Endodermal cell (in vitro differentiated cells): ENCODE results near the gene ANKRD33B. TPM values are rescaled to one million over a fixed set of nuclear protein-coding genes. Genes with fewer than 3 reads are reported as not detected.
"Not testable (repeated sequence)": the region's sequence is repeated elsewhere in the genome, so short reads cannot be mapped to it uniquely, and the experiment has no call there.

Experiments used
- DNase-seq: peaks from one replicate; pipeline ENCODE4 v3.0.0-alpha.2; 2017
- H3K27ac ChIP-seq: 2 replicates; pipeline ENCODE4 v1.5.1; 2013; ENCODE audit warnings: mild to moderate bottlenecking, low read depth, low read length, moderate library complexity
- H3K27me3 ChIP-seq: 2 replicates; pipeline ENCODE4 v1.6.1; 2013; ENCODE audit warnings: mild to moderate bottlenecking, low read length, moderate library complexity; ENCODE audit not compliant: insufficient read depth, control insufficient read depth, poor library complexity, severe bottlenecking
- H3K36me3 ChIP-seq: 2 replicates; pipeline ENCODE4 v1.7.0; 2013; ENCODE audit warnings: mild to moderate bottlenecking, low read length, moderate library complexity; ENCODE audit not compliant: control insufficient read depth, insufficient read depth
- H3K4me1 ChIP-seq: one replicate; pipeline ENCODE4 v1.7.0; 2013; ENCODE audit warnings: low read length; ENCODE audit not compliant: control insufficient read depth, insufficient read depth
- H3K4me3 ChIP-seq: 2 replicates; pipeline ENCODE4 v1.5.1; 2013; ENCODE audit warnings: mild to moderate bottlenecking, low read length, moderate library complexity
- H3K9ac ChIP-seq: 2 replicates; pipeline ENCODE4 v1.6.1; 2013; ENCODE audit warnings: mild to moderate bottlenecking, low read length, moderate library complexity; ENCODE audit not compliant: poor library complexity, severe bottlenecking; ENCODE audit errors: extremely low read depth
- H3K9me3 ChIP-seq: 2 replicates; pipeline ENCODE4 v1.6.1; 2013; ENCODE audit warnings: mild to moderate bottlenecking, low read length, moderate library complexity; ENCODE audit not compliant: control insufficient read depth
- H3K27ac Mint-ChIP-seq: 2 replicates; pipeline ENCODE4 v1.8.0; 2020; ENCODE audit warnings: mixed read lengths
- H3K27me3 Mint-ChIP-seq: 2 replicates; pipeline ENCODE4 v1.8.0; 2021; ENCODE audit warnings: mild to moderate bottlenecking, mixed read lengths; ENCODE audit not compliant: insufficient read depth
- H3K36me3 Mint-ChIP-seq: 2 replicates; pipeline ENCODE4 v1.8.0; 2020; ENCODE audit warnings: low read depth, mixed read lengths
- H3K4me1 Mint-ChIP-seq: 2 replicates; pipeline ENCODE4 v1.8.0; 2020; ENCODE audit warnings: mixed read lengths
- H3K4me3 Mint-ChIP-seq: 2 replicates; pipeline ENCODE4 v1.8.0; 2020; ENCODE audit warnings: mild to moderate bottlenecking, moderate library complexity, mixed read lengths
- H3K9me3 Mint-ChIP-seq: 2 replicates; pipeline ENCODE4 v1.8.0; 2020; ENCODE audit warnings: mild to moderate bottlenecking, mixed read lengths
- WGBS, 2 experiments: methylation state at CpG; one replicate each; pipeline versions ENCODE4 v1.1.5 to v1.1.7; 2013; ENCODE audit warnings: missing lambda C conversion rate in 2 of 2, mixed read lengths in 1 of 2; ENCODE audit not compliant: insufficient coverage in 1 of 2, insufficient read length in 1 of 2; 5-methylcytosine and 5-hydroxymethylcytosine counted together
- total RNA-seq, 2 donors: library from RNA; stranded (reverse); fragmentation: NEBNext Ultra II Directional in 1 of 2; extraction: Animal tissue kit (Norgen Biotek cat#: 25700) in 1 of 2; gene quantifications; 2 replicates in 1 of 2; 3 replicates in 1 of 2; pipeline ENCODE4 v1.2.1, GENCODE V29; 2021
- TF ChIP-seq, protein P1 (sequence below): fragments of 200-600 bp; sonication (generic); conservative IDR thresholded peaks from 2 replicates; pipeline ENCODE4 v1.5.0; 2021; ENCODE audit warnings: antibody characterized with exemption, mild to moderate bottlenecking

The ANKRD33B gene
- total RNA-seq, 2 donors from 2014 or later: 21.9 to 37.2 TPM

DNA sequence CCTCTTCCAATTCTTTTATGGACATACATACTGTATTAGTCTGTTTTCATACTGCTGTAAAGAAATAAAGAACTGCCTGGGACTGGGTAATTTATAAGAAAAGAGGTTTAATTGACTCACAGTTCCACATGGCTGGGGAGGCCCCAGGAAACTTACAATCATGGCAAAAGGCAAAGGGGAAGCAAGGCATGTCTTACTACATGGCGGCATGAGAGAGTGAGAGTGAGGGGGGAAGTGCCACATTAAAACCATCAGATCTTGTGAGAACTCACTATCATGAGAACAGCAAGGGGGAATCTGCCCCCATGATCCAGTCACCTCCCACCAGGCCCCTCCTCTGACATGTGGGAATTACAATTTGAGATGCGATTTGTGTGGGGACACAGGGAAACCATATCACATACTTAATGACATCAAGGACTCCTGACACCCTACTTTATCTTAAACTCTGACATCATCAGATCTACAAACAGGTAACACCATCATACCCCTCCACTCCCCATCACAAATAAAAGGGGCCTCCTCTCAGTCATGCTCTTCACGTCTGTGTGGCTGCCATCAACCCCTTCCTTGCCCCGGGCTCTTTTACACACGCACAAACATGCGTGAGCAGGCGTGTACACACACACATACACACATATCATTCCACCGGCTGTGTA, 9.7 kb downstream of the ANKRD33B start:
- WGBS, 2 experiments: 97% methylated on average over 6 to 8 of the region's 8 CpGs
- Histone ChIP-seq H3K27me3 (no peaks in the 10 kb centered on the region), H3K27ac (no peak overlapping the region), H3K9me3 (no peaks in the 10 kb centered on the region), H3K4me3 (no peak overlapping the region), H3K9ac (no peak overlapping the region), H3K4me1 (no peaks in the 10 kb centered on the region), H3K36me3 (no peaks in the 10 kb centered on the region)
- no peaks in the 10 kb centered on the region for H3K9me3 Mint-ChIP-seq
- peaks cover 9% of the 10 kb centered on the region for H3K36me3 Mint-ChIP-seq
- no peak for DNase-seq
- TF ChIP-seq, protein P1, sequence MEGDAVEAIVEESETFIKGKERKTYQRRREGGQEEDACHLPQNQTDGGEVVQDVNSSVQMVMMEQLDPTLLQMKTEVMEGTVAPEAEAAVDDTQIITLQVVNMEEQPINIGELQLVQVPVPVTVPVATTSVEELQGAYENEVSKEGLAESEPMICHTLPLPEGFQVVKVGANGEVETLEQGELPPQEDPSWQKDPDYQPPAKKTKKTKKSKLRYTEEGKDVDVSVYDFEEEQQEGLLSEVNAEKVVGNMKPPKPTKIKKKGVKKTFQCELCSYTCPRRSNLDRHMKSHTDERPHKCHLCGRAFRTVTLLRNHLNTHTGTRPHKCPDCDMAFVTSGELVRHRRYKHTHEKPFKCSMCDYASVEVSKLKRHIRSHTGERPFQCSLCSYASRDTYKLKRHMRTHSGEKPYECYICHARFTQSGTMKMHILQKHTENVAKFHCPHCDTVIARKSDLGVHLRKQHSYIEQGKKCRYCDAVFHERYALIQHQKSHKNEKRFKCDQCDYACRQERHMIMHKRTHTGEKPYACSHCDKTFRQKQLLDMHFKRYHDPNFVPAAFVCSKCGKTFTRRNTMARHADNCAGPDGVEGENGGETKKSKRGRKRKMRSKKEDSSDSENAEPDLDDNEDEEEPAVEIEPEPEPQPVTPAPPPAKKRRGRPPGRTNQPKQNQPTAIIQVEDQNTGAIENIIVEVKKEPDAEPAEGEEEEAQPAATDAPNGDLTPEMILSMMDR: no peak
- H3K4me1 Mint-ChIP-seq: peaks cover 5% of the 10 kb centered on the region
- H3K27me3 Mint-ChIP-seq: peaks cover 1% of the 10 kb centered on the region
- no peak overlapping the region for H3K27ac Mint-ChIP-seq
- H3K4me3 Mint-ChIP-seq: no peak overlapping the region

- not testable (repeated sequence) for H3K4me1 Mint-ChIP-seq
These were observed 11.0 kb downstream of the ANKRD33B start for GRCh38 chr5:10574879-10575278.

DNA sequence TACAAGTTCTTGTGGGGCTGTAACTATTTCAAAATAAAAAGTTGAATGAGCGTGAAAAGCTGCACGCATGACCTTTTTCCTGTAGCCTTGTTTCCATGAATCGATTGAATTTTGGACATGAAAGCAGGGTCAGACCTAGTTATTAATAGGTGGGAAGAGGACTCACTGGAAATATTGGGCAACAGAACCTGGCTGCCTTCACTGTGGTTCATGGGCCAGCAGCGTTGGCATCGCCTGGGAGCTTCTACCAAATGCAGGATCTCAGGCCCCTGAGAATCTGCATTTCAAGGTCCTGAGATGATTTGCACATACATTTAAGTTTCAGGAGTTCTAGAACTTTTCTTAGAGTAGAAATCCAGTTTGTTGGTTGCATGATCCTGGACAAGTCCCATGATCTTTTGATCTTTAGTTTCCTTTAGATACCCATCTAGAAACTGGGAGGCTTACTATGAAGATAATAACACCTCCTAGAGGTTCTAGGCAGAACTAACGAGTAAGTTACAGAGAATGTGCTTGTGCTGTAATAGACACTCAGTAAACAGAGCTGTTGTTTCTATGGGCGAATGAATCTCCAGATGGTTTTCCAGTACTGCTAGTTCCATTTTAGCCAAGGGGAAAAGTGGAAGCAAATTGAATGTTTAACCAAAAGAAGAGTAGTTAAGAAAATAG, 12.4 kb downstream of the ANKRD33B start:
- H3K27ac ChIP-seq: no peak overlapping the region
- no peaks in the 10 kb centered on the region for H3K9me3 ChIP-seq
- H3K36me3 ChIP-seq: no peaks in the 10 kb centered on the region
- no peak overlapping the region for H3K4me3 Mint-ChIP-seq
- H3K27ac Mint-ChIP-seq: no peak overlapping the region
- no peaks in the 10 kb centered on the region for H3K27me3 Mint-ChIP-seq
- peaks cover 7% of the 10 kb centered on the region for H3K36me3 Mint-ChIP-seq
- H3K4me1 Mint-ChIP-seq: peaks cover 5% of the 10 kb centered on the region
- no peak overlapping the region for H3K9ac ChIP-seq
- no peak overlapping the region for H3K4me3 ChIP-seq
- H3K4me1 ChIP-seq: no peaks in the 10 kb centered on the region
- 95 to 99% methylated on average over 7 of the region's 7 CpGs for WGBS, 2 experiments
- DNase-seq: no peak
- TF ChIP-seq, protein P1: peak; percentile 40
- H3K9me3 Mint-ChIP-seq: no peaks in the 10 kb centered on the region
- H3K27me3 ChIP-seq: no peaks in the 10 kb centered on the region

More at GRCh38 chr5:10574879-10575278, 11.0 kb downstream of the ANKRD33B start:
- not testable (repeated sequence) for H3K27ac Mint-ChIP-seq, H3K9me3 Mint-ChIP-seq, H3K27me3 ChIP-seq, H3K4me1 ChIP-seq, DNase-seq, H3K27ac ChIP-seq, H3K36me3 ChIP-seq, H3K4me3 Mint-ChIP-seq, H3K36me3 Mint-ChIP-seq, H3K9me3 ChIP-seq, H3K27me3 Mint-ChIP-seq, H3K9ac ChIP-seq, H3K4me3 ChIP-seq
- WGBS, 2 experiments: 100% methylated on average over 3 of the region's 7 CpGs
